GM18520 (cell line): ENCODE data around the gene CHRDL2.
A peak's percentile ranks its signal among the peaks of the same experiment; 100 is the strongest.
"Not testable (repeated sequence)": the region's sequence is repeated elsewhere in the genome, so short reads cannot be mapped to it uniquely, and the experiment has no call there.

Experiments
- ATAC-seq: cut with Tn5 transposase; IDR thresholded peaks from one replicate; pipeline ENCODE4 v1.9.1; 2021; ENCODE audit not compliant: unreplicated experiment

Gene CHRDL2, protein sequence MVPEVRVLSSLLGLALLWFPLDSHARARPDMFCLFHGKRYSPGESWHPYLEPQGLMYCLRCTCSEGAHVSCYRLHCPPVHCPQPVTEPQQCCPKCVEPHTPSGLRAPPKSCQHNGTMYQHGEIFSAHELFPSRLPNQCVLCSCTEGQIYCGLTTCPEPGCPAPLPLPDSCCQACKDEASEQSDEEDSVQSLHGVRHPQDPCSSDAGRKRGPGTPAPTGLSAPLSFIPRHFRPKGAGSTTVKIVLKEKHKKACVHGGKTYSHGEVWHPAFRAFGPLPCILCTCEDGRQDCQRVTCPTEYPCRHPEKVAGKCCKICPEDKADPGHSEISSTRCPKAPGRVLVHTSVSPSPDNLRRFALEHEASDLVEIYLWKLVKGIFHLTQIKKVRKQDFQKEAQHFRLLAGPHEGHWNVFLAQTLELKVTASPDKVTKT

GRCh38 chr11:74731301-74732094 is at the start of gene CHRDL2:
CHRDL2 (minus strand) TSS chr11:74731426; CDS start chr11:74730888, 538 bp downstream.
- no peak for ATAC-seq

DNA sequence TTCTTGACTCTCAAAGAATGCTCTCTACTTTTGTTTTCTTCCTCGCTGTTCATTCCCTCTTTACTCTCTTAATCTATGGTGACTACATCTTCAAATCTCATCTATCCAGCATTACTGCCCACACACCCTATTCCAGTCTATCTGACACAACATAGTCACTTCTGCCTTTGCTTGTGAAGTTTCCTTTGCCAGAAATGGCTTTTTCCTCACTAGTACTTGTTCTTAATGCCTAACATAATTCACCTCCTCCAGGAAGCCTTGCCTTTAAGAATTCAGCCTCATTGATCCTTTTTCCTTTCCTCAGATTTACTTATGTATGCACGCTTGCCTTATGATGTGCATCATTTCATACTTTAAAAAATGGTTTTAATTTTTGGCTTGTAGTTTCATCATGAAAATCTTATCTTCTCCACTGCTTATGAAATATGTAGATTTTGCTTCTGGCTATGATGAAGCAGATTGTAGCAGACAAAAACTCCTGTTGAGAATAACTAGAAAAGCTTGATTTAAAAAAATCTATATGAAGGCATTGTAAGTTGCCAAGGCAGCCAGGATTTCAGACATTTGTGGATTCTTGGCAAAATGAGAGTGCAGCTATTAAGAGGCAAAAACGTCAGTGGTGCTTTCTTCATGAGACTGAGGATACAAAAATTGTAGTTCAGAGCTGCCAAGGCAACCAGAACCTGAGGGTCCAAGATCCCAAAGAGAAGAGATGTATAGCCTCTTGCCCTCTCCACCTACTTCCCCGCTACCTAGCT is 49.2 kb upstream of the CHRDL2 start:
- ATAC-seq, result no peak

- no peak for ATAC-seq
Observed at GRCh38 chr11:74778581-74778980, 47.4 kb upstream of the CHRDL2 start.

DNA sequence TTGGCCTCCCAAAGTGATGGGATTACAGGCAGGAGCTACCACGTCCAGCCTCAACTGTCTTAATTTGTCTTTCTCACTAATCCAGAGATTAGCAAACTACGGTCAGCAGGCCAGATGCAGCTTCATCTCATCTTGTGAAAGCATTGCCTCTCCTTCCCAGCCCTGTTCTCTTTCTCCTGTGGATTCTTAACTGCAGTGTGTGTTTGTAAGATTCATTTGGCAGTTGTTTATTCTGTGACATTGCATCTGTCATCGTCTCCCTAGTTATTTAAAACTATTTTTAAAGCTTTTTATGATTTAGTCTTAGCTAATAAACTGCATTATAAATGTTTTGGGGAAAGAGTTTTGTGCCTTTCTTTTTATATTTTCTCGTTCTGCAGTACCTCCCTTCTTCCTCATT is 46.7 kb upstream of the CHRDL2 start:
- ATAC-seq, result no peak

DNA sequence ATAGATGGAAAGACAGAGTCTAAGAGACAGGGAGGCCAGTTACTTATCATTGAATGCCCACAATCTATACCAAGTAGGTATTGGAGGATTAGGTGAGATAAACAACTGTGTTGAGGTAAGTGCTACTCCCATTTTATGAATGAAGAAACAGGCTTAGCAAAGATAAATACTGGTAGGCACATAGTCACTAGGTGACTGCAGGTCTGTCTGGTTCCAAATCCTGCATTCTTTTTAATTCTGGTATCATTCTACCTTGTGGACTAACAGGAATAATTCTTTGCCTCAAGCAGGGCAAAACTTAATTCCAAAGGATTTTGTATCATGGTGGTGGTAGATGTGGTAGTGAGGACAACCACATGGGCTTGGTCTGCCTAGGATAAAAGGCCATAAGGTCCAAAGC is 45.8 kb upstream of the CHRDL2 start:
- no peak for ATAC-seq

- ATAC-seq, result no peak
Observed at GRCh38 chr11:74776546-74776945, 45.3 kb upstream of the CHRDL2 start.

DNA sequence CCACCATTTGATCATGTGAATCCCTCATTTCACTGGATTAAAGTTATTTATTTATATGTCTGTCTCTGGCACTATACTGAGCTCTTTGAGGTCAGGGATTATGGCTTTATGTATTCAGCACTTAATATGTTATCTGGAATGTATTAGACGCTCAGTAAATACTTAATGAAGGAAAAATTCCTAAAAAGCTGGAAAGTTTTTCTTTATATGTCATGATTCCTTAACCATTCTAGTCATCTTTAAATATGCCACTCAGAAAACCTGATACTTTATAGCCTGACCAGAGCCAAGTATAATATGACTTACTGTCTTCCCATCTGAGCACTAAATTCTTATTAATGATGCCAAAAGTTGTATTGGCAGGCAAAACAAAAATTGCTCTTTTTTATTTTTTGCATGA is 44.5 kb upstream of the CHRDL2 start:
- ATAC-seq, result no peak

DNA sequence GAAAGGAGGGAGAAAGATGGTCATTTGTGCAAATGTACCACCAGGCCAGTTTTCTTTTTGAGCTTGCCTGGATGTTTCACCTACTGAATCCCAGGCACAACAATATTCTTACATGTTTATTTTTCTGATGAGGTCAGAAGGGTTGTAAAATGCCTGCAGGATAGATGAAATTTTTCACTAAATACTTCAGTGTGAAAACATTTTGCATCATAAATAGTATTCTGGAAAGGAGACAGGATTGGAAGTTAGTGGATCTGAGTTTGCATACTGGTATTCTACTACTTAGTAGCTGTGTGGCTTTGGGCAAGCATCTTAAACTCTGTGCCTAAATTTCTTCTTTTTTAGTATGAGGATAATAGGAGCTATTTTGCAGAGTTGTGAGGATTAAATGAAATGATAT is 42.2 kb upstream of the CHRDL2 start:
- no peak for ATAC-seq

DNA sequence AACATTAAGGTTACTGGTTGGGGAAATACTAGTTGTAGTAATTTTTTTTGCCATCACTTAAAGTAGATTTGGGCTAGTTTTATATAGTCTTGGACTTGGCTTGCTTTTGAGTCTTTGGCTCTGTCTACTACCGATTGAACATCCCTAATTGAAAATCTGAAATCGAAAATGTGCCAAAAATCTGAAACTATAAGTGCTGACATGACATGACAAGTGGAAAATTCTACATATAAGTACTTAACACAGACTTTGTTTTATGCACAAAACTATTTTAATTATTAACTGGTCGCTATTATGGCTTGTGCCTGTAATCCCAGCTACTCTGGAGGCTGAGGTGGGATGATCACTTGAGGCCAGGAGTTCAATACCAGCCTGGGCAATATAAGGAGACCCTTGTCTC is 39.9 kb upstream of the CHRDL2 start:
- no peak for ATAC-seq

GRCh38 chr11:74770456-74770855 is 39.2 kb upstream of the CHRDL2 start:
- ATAC-seq, result no peak

DNA sequence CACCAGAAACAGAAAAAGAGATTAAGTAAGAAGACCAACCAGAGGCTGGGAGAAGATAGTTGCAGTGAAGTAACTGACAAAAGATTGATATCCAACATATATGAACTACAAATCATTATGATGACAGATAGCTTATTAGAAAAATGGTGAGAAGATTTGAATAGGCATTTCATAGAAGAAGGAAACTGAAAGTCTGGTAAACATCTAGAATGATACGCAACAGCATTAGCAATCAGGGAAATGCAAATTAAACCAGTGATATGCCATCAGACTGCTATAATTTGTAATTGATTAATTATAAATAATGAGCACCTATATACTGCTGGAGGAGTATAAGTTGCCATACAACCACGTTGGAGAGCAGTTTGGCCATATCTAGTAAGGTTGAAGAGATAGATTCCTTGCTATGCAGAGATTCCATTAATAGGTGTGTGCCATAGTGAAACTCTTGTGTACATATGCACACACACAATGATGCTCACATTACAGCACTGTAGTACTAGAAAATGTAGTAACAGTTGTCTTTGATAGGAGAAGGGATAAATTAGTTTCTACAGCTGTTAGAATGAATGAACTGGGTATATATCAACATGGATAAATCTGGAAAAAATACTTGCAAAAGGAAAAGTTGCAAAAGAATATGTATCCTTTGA is 38.0 kb upstream of the CHRDL2 start:
- ATAC-seq, result no peak

DNA sequence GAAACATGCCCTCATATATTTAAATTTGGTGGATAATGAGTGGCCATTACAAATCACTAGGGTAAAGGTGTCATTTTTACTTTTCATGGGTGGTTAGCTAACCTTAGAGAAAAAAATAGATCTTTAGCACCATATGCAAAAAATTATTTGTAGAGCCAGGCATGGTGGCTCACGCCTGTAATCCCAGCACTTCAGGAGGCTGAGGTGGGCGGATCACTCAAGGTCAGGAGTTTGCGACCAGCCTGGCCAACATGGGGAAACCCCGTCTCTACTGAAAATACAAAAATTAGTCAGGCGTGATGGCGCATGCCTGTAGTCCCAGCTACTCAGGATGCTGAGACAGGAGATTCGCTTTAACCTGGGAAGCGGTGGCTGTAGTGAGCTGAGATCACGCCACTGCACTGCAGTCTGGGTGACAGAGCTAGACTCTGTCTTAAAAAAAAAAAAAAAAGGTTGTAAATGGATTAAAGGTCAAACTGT is 37.0 kb upstream of the CHRDL2 start:
- ATAC-seq, result peak; percentile 73

DNA sequence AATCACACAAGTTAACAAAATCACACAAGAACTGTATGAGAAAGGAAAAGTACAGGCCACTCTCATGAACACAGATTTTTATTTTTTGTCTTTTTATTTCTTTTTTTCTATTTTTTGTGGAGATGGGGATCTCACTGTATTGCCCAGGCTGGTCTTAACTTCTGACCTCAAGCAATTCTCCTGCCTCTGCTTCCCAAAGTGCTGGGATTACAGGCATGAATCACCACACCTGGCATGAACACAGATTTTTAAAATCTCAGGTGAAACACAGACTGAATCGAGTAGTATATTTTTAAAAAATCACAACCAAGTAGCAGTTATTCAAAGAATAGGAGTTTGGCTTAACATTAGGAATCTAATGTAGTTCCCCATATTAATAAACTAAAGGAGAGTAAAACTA is 35.7 kb upstream of the CHRDL2 start:
- ATAC-seq, result no peak

- no peak for ATAC-seq
Observed at GRCh38 chr11:74756571-74756970, 25.3 kb upstream of the CHRDL2 start.

GRCh38 chr11:74755395-74755995 is 24.3 kb upstream of the CHRDL2 start:
- ATAC-seq, result no peak

DNA sequence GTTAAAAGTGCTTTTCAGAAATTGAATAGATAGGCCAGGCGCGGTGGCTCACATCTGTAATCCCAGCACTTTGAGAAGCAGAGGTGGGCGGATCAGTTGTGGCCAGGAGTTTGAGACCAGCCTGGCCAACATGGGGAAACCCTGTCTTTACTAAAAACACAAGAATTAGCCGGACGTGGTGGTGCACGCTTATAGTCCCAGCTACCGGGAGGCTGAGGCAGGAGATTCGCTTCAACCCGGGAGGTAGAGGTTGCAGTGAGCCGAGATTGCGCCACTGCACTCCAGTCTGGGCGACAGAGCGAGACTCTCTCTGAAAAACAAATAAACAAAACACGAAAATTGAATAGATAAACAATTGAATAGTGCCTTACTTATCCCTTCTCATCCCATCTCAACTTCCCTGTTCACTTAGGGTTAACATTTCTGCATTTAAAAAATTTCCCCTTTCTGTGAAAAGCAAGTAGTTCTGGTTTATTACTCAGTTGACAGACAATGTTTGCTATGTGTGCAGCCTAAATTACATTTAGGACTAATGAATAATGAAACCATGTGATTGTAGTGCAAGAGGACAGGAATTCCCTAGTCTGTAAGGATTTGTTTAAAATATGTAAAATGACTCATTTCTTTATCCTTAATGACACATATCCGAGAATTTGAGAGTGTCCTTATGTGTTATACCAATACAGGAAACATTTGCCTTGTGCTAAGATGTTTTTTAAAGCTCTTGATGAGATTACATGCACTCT is 23.5 kb upstream of the CHRDL2 start:
- ATAC-seq, result no peak

DNA sequence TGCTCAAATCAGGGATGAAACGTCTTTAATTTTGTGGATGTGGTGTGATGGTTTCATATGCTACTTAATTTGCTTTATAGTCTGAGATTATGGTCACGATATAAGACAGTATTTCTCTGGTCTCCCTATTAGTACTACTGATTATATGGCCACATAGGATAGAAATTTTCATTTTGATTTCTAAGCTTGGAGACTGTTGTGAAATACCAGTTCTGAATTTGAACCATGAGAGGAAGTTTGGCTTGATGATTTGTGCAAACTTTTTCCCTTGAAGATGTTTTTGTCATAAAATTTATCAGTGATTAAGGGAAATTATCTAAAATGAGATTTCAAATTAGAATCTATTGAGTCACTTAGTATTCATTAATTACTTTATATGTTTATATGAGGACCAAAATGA is 20.1 kb upstream of the CHRDL2 start:
- ATAC-seq, result no peak

- not testable (repeated sequence) for ATAC-seq
Observed at GRCh38 chr11:74750598-74750997, 19.4 kb upstream of the CHRDL2 start.

GRCh38 chr11:74749965-74750296 is 18.7 kb upstream of the CHRDL2 start:
- ATAC-seq, result no peak
